ENCODE results near the gene DNAI7.

- TF ChIP-seq, protein P1, sequence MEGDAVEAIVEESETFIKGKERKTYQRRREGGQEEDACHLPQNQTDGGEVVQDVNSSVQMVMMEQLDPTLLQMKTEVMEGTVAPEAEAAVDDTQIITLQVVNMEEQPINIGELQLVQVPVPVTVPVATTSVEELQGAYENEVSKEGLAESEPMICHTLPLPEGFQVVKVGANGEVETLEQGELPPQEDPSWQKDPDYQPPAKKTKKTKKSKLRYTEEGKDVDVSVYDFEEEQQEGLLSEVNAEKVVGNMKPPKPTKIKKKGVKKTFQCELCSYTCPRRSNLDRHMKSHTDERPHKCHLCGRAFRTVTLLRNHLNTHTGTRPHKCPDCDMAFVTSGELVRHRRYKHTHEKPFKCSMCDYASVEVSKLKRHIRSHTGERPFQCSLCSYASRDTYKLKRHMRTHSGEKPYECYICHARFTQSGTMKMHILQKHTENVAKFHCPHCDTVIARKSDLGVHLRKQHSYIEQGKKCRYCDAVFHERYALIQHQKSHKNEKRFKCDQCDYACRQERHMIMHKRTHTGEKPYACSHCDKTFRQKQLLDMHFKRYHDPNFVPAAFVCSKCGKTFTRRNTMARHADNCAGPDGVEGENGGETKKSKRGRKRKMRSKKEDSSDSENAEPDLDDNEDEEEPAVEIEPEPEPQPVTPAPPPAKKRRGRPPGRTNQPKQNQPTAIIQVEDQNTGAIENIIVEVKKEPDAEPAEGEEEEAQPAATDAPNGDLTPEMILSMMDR (conservative IDR thresholded peaks at IDR 0.05): no peak
- no peak for TF ChIP-seq ZFX (IDR thresholded peaks at IDR 0.05)
Measured at GRCh38 chr12:25202137-25202536, 7.2 kb upstream of the DNAI7 start.

All from C4-2B (cell line).